Measurements from ENCODE around the gene B3GNT9.

B3GNT9 gene

GRCh38 chr16:67179421-67180080 is 28.8 kb upstream of the B3GNT9 start:
- H3K36me3 ChIP-seq (ENCODE audit: insufficient read depth, low read length): no peaks in the 10 kb centered on the region

GRCh38 chr16:67177743-67178699 is 27.2 kb upstream of the B3GNT9 start:
- Histone ChIP-seq H3K36me3 (ENCODE audit: insufficient read depth, low read length) (no peaks in the 10 kb centered on the region), H3K9ac (ENCODE audit: low read depth, low read length) (no peak overlapping the region), H3K4me1 (ENCODE audit: insufficient read depth, low read length) (peaks cover 42% of the 10 kb centered on the region), H3K4me2 (ENCODE audit: insufficient read depth, low read length) (no peak overlapping the region), H3K27me3 (ENCODE audit: insufficient read depth, low read length, poor library complexity) (peaks cover 3% of the 10 kb centered on the region), H4K20me1 (ENCODE audit: insufficient read depth, low read length) (peaks cover 18% of the 10 kb centered on the region), H3K4me3 (ENCODE audit: low read depth in 1 of 2, low read length in 2 of 2) (no peak overlapping the region), H3K79me2 (ENCODE audit: insufficient read depth, low read length) (peaks cover 24% of the 10 kb centered on the region), H3K9me3 (ENCODE audit: insufficient read depth, low read length, severe bottlenecking) (no peaks in the 10 kb centered on the region), H2AFZ (ENCODE audit: low read depth, low read length) (no peak overlapping the region), H3K27ac (ENCODE audit: low read length) (no peak overlapping the region)
- TF ChIP-seq CTCF (IDR thresholded peaks at IDR 0.05; ENCODE audit: borderline replicate concordance, extremely low read depth, low read length, poor library complexity, severe bottlenecking) (no peak), EZH2 (IDR thresholded peaks at IDR 0.05; ENCODE audit: borderline replicate concordance, low read depth, low read length, severe bottlenecking) (no peak)
- DNase-seq (no peak), ATAC-seq (ENCODE audit: insufficient read depth, low read depth) (no peak)

More at GRCh38 chr16:67179421-67180080, 28.8 kb upstream of the B3GNT9 start:
- TF ChIP-seq CTCF (IDR thresholded peaks at IDR 0.05; ENCODE audit: borderline replicate concordance, extremely low read depth, low read length, poor library complexity, severe bottlenecking) (peak; percentile 45), EZH2 (IDR thresholded peaks at IDR 0.05; ENCODE audit: borderline replicate concordance, low read depth, low read length, severe bottlenecking) (no peak)
- Histone ChIP-seq H3K4me1 (ENCODE audit: insufficient read depth, low read length) (peaks cover 42% of the 10 kb centered on the region), H3K4me3 (ENCODE audit: low read depth in 1 of 2, low read length in 2 of 2) (no peak overlapping the region), H2AFZ (ENCODE audit: low read depth, low read length) (no peak overlapping the region), H3K27me3 (ENCODE audit: insufficient read depth, low read length, poor library complexity) (no peaks in the 10 kb centered on the region), H4K20me1 (ENCODE audit: insufficient read depth, low read length) (peaks cover 14% of the 10 kb centered on the region), H3K79me2 (ENCODE audit: insufficient read depth, low read length) (peaks cover 28% of the 10 kb centered on the region), H3K9ac (ENCODE audit: low read depth, low read length) (no peak overlapping the region; the same call in 1 of the 2 replicates), H3K4me2 (ENCODE audit: insufficient read depth, low read length) (no peak overlapping the region), H3K9me3 (ENCODE audit: insufficient read depth, low read length, severe bottlenecking) (no peaks in the 10 kb centered on the region), H3K27ac (ENCODE audit: low read length) (no peak overlapping the region)
- no peak for ATAC-seq (ENCODE audit: insufficient read depth, low read depth)
- DNase-seq: no peak

GRCh38 chr16:67176662-67177061 is 25.9 kb upstream of the B3GNT9 start:
- Histone ChIP-seq H3K4me1 (ENCODE audit: insufficient read depth, low read length) (peaks cover 29% of the 10 kb centered on the region), H2AFZ (ENCODE audit: low read depth, low read length) (no peak overlapping the region), H3K4me3 (ENCODE audit: low read depth in 1 of 2, low read length in 2 of 2) (no peak overlapping the region), H3K4me2 (ENCODE audit: insufficient read depth, low read length) (no peak overlapping the region), H3K27ac (ENCODE audit: low read length) (no peak overlapping the region), H3K9me3 (ENCODE audit: insufficient read depth, low read length, severe bottlenecking) (no peaks in the 10 kb centered on the region), H3K27me3 (ENCODE audit: insufficient read depth, low read length, poor library complexity) (peaks cover 3% of the 10 kb centered on the region), H3K36me3 (ENCODE audit: insufficient read depth, low read length) (no peaks in the 10 kb centered on the region), H3K9ac (ENCODE audit: low read depth, low read length) (no peak overlapping the region), H3K79me2 (ENCODE audit: insufficient read depth, low read length) (peaks cover 13% of the 10 kb centered on the region), H4K20me1 (ENCODE audit: insufficient read depth, low read length) (peaks cover 16% of the 10 kb centered on the region)
- DNase-seq (no peak), ATAC-seq (ENCODE audit: insufficient read depth, low read depth) (no peak)
- TF ChIP-seq CTCF (IDR thresholded peaks at IDR 0.05; ENCODE audit: borderline replicate concordance, extremely low read depth, low read length, poor library complexity, severe bottlenecking): no peak
- TF ChIP-seq EZH2 (IDR thresholded peaks at IDR 0.05; ENCODE audit: borderline replicate concordance, low read depth, low read length, severe bottlenecking): no peak
